H1 (cell line): ENCODE measurements around the gene PRPF6. TPM values are rescaled to one million over a fixed set of nuclear protein-coding genes. Genes with fewer than 3 reads are reported as not detected.

Experiments used
- FOSL1 ChIP-seq: IDR thresholded peaks from 2 replicates; pipeline ENCODE4 v1.6.1; 2011; ENCODE audit warnings: mild to moderate bottlenecking, low read depth, low read length, moderate library complexity; ENCODE audit not compliant: insufficient read depth
- MAFK ChIP-seq: IDR thresholded peaks from 2 replicates; pipeline ENCODE4 v1.6.1; 2012; ENCODE audit warnings: low read depth, mild to moderate bottlenecking, improper control_type of control experiment, low read length
- RXRA ChIP-seq: IDR thresholded peaks from 2 replicates; pipeline ENCODE4 v1.6.1; 2011; ENCODE audit warnings: low read depth, mild to moderate bottlenecking, low read length, moderate library complexity; ENCODE audit not compliant: insufficient read depth
- SIN3A ChIP-seq, 2 experiments: IDR thresholded peaks in 1 of 2; conservative IDR thresholded peaks in 1 of 2; 2 replicates each; pipeline ENCODE4 v1.6.1; 2011 to 2012; ENCODE audit warnings: low read length in 2 of 2, improper control_type of control experiment in 1 of 2, low read depth in 1 of 2, mild to moderate bottlenecking in 1 of 2
- SP1 ChIP-seq: IDR thresholded peaks from 2 replicates; pipeline ENCODE4 v1.6.1; 2011; ENCODE audit warnings: low read depth, low read length
- TAF1 ChIP-seq: IDR thresholded peaks from 2 replicates; pipeline ENCODE4 v1.6.1; 2011; ENCODE audit warnings: mild to moderate bottlenecking, low read depth, low read length
- polyA plus RNA-seq, 7 experiments: library from polyadenylated mRNA; depleted of rRNA in 3 of 7; stranded (reverse) in 5 of 7; unstranded in 2 of 7; fragments of >200 nt in 5 of 7; fragments of 200-250 nt in 2 of 7; gene quantifications; 1 replicate in 5 of 7; 2 replicates in 1 of 7; 4 replicates in 1 of 7; pipeline versions ENCODE4 v1.2.1 to v1.2.3, GENCODE V29; 2011 to 2013; ENCODE audit warnings: missing spikeins in 2 of 7, mixed read lengths in 2 of 7
- total RNA-seq: library from RNA; stranded (reverse); fragmentation: NEBNext Ultra II Directional; extraction: Animal tissue kit (Norgen Biotek cat#: 25700); gene quantifications from 2 replicates; pipeline ENCODE4 v1.2.1, GENCODE V29; 2021
- TF ChIP-seq, protein P1 (sequence below): IDR thresholded peaks from 2 replicates; pipeline ENCODE4 v1.6.1; 2011; ENCODE audit warnings: low read length, improper control_type of control experiment
- TF ChIP-seq, protein P2 (sequence below): fragments of 300-600 bp; sonication (generic); IDR thresholded peaks from 2 replicates; pipeline ENCODE4 v1.7.1; 2012; ENCODE audit warnings: low read length, moderate library complexity, mild to moderate bottlenecking, inconsistent platforms; ENCODE audit not compliant: insufficient replicate concordance
- TF ChIP-seq, protein P3 (sequence below): IDR thresholded peaks from 2 replicates; pipeline ENCODE4 v1.6.1; 2012; ENCODE audit warnings: inconsistent platforms

Gene PRPF6
- total and polyA plus RNA-seq, 2 of the 8 experiments (the other 6 are each of a cell fraction or from before 2014, with no cell fraction given): 27.9 to 76.9 TPM

DNA sequence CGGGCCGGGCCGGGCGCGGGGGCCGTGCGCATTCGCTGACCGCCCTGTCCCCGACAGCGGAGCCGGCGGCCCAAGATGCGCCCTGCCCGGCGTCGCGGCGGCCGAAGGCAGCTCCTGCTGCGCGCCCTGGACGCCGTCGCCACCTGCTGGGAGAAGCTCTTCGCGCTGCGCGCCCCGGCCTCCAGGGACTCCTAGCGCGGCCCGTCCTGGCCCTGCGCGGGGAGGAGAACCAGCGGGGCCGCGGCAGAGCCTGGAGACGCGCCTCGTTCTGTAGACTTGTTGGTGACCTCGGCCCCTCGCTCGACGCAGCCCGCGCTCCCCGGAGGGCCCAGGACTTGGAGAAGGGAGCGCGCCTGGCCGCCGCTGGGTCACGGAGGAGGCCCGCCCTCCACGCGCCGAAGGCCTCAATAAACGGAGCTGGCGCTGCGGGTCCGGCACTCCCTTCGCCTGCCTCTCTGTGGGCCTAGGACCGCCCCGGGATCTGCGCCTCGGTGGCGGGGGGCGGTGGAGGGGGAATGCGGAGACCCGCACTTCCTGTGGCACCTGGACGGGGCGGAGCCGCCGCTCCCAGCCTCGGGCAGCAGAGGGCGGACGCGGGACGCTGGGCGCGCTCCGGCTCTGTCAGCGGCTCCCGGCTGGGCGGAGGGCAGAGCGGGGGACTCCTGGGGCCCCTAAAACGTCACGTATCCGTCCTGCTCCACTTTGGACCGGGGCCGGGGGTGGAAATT, 57.8 kb downstream of the PRPF6 start (continued):
- no peak for TF ChIP-seq TAF1
- TF ChIP-seq SIN3A (conservative IDR thresholded peaks at IDR 0.05 in 1 of 2, IDR thresholded peaks at IDR 0.05 in 1 of 2; ENCODE audit: low read depth in 1 of 2, low read length in 2 of 2): no peak
- no peak for TF ChIP-seq SP1
- TF ChIP-seq, protein P1, sequence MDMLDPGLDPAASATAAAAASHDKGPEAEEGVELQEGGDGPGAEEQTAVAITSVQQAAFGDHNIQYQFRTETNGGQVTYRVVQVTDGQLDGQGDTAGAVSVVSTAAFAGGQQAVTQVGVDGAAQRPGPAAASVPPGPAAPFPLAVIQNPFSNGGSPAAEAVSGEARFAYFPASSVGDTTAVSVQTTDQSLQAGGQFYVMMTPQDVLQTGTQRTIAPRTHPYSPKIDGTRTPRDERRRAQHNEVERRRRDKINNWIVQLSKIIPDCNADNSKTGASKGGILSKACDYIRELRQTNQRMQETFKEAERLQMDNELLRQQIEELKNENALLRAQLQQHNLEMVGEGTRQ: no peak
- TF ChIP-seq FOSL1: no peak
- TF ChIP-seq, protein P2, sequence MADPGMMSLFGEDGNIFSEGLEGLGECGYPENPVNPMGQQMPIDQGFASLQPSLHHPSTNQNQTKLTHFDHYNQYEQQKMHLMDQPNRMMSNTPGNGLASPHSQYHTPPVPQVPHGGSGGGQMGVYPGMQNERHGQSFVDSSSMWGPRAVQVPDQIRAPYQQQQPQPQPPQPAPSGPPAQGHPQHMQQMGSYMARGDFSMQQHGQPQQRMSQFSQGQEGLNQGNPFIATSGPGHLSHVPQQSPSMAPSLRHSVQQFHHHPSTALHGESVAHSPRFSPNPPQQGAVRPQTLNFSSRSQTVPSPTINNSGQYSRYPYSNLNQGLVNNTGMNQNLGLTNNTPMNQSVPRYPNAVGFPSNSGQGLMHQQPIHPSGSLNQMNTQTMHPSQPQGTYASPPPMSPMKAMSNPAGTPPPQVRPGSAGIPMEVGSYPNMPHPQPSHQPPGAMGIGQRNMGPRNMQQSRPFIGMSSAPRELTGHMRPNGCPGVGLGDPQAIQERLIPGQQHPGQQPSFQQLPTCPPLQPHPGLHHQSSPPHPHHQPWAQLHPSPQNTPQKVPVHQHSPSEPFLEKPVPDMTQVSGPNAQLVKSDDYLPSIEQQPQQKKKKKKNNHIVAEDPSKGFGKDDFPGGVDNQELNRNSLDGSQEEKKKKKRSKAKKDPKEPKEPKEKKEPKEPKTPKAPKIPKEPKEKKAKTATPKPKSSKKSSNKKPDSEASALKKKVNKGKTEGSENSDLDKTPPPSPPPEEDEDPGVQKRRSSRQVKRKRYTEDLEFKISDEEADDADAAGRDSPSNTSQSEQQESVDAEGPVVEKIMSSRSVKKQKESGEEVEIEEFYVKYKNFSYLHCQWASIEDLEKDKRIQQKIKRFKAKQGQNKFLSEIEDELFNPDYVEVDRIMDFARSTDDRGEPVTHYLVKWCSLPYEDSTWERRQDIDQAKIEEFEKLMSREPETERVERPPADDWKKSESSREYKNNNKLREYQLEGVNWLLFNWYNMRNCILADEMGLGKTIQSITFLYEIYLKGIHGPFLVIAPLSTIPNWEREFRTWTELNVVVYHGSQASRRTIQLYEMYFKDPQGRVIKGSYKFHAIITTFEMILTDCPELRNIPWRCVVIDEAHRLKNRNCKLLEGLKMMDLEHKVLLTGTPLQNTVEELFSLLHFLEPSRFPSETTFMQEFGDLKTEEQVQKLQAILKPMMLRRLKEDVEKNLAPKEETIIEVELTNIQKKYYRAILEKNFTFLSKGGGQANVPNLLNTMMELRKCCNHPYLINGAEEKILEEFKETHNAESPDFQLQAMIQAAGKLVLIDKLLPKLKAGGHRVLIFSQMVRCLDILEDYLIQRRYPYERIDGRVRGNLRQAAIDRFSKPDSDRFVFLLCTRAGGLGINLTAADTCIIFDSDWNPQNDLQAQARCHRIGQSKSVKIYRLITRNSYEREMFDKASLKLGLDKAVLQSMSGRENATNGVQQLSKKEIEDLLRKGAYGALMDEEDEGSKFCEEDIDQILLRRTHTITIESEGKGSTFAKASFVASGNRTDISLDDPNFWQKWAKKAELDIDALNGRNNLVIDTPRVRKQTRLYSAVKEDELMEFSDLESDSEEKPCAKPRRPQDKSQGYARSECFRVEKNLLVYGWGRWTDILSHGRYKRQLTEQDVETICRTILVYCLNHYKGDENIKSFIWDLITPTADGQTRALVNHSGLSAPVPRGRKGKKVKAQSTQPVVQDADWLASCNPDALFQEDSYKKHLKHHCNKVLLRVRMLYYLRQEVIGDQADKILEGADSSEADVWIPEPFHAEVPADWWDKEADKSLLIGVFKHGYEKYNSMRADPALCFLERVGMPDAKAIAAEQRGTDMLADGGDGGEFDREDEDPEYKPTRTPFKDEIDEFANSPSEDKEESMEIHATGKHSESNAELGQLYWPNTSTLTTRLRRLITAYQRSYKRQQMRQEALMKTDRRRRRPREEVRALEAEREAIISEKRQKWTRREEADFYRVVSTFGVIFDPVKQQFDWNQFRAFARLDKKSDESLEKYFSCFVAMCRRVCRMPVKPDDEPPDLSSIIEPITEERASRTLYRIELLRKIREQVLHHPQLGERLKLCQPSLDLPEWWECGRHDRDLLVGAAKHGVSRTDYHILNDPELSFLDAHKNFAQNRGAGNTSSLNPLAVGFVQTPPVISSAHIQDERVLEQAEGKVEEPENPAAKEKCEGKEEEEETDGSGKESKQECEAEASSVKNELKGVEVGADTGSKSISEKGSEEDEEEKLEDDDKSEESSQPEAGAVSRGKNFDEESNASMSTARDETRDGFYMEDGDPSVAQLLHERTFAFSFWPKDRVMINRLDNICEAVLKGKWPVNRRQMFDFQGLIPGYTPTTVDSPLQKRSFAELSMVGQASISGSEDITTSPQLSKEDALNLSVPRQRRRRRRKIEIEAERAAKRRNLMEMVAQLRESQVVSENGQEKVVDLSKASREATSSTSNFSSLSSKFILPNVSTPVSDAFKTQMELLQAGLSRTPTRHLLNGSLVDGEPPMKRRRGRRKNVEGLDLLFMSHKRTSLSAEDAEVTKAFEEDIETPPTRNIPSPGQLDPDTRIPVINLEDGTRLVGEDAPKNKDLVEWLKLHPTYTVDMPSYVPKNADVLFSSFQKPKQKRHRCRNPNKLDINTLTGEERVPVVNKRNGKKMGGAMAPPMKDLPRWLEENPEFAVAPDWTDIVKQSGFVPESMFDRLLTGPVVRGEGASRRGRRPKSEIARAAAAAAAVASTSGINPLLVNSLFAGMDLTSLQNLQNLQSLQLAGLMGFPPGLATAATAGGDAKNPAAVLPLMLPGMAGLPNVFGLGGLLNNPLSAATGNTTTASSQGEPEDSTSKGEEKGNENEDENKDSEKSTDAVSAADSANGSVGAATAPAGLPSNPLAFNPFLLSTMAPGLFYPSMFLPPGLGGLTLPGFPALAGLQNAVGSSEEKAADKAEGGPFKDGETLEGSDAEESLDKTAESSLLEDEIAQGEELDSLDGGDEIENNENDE: no peak
- TF ChIP-seq RXRA: no peak
- TF ChIP-seq MAFK: no peak
- TF ChIP-seq, protein P3, sequence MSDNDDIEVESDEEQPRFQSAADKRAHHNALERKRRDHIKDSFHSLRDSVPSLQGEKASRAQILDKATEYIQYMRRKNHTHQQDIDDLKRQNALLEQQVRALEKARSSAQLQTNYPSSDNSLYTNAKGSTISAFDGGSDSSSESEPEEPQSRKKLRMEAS: peak; percentile 36
